HG03097 (cell line): ENCODE data around the gene ZNF189.

Experiments used
- ATAC-seq: cut with Tn5 transposase; IDR thresholded peaks from one replicate; pipeline ENCODE4 v1.9.1; 2021; ENCODE audit not compliant: unreplicated experiment, low FRiP score

The ZNF189 gene

DNA sequence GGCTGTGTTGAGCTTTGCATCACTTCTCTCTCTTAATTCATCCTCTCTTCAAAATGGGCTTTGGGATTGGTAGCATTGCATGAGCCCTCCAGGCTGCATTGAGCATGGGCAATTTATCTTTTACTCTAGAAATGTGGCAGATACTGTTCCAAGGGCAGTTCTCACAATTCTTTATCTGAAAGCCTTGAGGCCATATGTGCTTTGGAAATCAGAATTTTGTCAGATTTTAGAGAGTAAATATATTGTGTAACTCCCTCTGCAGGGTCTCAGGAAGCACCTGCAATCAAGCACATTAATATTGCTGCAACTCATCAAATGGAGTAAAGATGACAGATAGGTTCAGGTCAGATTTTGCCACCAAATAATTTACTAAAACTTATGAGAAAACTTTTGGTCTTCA lies 19.3 kb downstream of the ZNF189 start:
- no peak for ATAC-seq

DNA sequence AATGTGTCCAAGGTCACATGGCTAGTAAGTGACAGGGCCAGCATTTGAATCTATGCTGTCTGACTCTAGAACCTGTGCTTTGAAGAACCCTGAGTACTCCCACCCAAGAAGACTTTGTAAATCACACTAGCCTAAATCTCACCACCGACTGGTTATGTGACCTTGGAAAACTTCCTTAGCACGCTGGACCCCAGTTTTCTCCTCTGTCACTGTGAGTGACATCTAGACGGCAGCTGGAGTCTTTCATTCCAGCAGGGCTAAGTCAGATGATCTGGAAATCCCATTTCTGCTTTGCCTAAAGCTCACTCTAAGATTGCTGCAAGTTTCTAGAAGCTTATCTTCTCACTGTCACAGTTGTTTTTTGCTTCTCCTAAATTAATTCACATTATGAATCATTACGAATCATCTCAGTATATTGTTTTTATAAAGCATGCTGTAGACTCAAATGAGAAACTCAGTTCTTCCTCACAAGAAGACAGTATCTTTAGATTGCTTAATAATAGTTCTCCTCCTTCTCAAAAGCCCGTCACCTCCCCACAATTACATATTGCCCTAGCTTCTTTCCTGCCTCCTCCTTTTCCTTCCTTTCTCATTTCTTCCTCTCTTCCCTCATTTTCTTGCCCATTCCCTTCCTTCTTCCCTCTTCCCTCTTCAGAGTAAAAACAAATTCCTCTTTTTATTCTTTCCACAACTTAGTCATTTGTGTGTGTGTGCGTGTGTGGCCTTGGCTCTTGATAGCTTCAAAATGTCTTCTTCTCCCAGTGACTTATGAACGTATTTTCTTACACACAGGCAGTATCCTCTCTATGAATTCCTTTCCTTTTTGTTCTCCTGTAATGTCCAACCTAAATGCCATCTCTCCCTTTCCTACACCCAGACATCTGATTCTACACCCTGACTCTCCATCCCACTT lies 20.1 kb downstream of the ZNF189 start:
- no peak for ATAC-seq

DNA sequence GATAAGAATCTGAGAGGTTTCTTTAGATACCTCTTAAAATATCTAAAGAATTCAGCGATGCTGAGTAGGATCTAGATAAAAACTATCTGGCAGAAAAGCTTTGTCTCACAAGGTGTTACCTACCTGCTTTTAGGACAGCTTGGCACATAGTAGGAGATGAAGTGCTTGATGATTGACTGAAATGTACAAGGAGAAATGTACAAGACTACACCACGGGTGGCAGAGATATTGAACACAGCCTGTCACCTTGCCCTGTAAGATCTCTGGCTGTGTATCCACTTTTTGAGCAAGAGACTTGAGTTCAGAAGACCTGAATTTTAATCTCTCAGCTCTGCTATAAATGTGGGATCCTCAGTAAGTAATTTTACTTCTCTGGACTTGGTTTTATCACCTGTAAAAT lies 21.2 kb downstream of the ZNF189 start:
- no peak for ATAC-seq

GRCh38 chr9:101421653-101422065 lies 23.0 kb downstream of the ZNF189 start:
- ATAC-seq, result no peak

DNA sequence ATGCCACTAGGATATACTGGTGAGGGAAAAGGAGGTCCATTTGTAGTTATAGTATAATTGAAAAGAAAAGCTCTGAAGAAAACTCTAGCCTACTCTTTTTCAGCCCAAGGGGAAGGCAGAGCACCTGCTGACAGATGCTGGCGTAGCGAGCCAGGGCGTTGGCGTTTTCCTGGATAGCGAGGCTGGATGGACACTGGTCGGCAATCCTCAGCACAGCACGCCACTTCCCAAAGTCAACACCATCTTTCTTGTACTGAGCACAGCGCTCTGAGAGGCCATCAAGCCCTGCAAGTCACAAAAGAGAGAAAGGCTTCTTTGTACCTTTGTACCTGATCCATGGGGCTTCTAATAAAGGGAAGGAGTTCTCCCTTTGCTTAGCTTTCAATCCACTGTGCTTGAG lies 28.7 kb downstream of the ZNF189 start:
- no peak for ATAC-seq

- ATAC-seq, result no peak
Measured at GRCh38 chr9:101427957-101428655, 29.5 kb downstream of the ZNF189 start.

GRCh38 chr9:101428909-101429308 lies 30.3 kb downstream of the ZNF189 start:
- no peak for ATAC-seq

- ATAC-seq, result no peak
Measured at GRCh38 chr9:101429736-101430135, 31.1 kb downstream of the ZNF189 start.

GRCh38 chr9:101432171-101432570 lies 33.5 kb downstream of the ZNF189 start:
- ATAC-seq, result no peak

GRCh38 chr9:101432740-101433139 lies 34.1 kb downstream of the ZNF189 start:
- no peak for ATAC-seq

- no peak for ATAC-seq
Measured at GRCh38 chr9:101433229-101433628, 34.6 kb downstream of the ZNF189 start.

DNA sequence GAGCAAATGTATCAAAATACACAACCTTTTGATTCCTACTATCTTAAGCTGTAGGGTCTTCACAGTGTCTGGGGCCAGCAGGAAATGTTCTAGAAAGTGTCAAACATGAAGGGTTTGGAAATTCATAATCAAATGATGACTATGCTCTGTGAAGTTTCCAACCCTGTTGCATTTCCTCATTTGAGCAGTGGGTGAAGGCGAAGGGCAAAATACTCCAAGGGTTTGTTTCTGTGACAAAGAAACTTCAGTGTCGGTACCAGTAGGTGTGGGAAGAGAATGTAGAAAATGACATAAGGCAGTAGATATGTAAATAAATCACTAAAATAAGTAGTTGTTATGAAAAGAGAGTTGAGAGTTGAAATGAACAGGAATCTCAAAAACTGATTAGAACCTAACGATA lies 36.3 kb downstream of the ZNF189 start:
- no peak for ATAC-seq

GRCh38 chr9:101435601-101436079 lies 37.0 kb downstream of the ZNF189 start, which contains the start of gene ALDOB:
Gene ALDOB (minus strand): TSS chr9:101435774. CDS start chr9:101430887, 4,887 bp downstream.
- no peak for ATAC-seq

- no peak for ATAC-seq
Measured at GRCh38 chr9:101437806-101438232, 39.2 kb downstream of the ZNF189 start.

DNA sequence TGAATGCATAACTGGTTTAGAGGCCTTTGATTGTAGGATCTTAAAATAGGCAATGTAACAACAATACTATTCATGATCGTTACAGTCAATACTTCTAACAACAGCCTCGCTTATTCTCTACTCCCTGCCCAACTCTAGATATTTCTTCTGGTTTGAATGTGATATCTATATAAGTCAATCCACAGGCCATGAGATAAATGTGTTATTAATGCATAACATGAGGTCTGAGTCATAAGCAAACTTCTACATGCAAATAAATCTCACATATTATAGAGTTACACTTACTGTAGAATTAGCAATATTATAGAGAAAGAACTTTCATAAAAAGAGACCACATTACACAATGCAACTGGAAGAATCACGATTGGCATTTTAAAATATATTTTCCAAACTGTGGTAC lies 39.9 kb downstream of the ZNF189 start:
- ATAC-seq, result no peak

GRCh38 chr9:101440714-101441230 lies 42.1 kb downstream of the ZNF189 start:
- ATAC-seq, result no peak

DNA sequence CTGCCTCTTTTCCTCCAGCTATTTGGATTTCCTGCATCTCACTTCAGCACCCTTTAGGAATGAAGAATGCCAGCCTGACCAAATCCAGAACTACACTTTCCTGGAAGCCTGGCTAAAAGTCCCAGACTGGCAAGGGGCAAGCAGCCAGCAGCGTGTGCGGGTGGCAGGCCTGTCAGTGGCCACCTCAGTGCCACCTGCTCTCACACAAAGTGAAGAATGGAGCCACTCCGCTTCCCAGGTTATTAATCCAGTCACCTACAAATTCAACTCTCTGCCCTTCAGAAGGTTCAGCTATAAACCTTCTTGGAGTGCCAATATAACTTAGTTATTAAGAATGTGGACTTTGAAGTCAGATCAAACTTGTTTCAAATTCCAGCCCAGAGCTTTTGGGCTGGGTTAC lies 43.7 kb downstream of the ZNF189 start:
- no peak for ATAC-seq

DNA sequence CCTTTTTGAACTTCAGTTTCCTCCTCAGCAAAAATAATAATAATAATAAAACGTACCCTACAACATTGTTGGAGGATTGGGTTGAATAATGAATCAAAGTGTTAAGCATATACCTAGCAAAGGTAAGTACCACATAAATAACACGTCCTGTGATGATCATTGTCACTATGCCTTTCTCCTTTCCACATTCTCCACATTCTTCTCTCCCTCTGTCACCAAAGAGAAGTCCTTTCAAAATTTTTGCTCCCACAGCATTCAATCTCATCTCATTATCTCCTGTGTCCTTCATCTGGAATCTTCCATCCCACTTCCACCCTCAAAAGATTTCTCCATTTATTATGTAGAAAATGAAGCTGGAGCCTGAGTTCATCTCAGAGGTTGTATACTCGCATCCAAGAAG lies 44.1 kb downstream of the ZNF189 start:
- ATAC-seq, result no peak

GRCh38 chr9:101443364-101443771 lies 44.7 kb downstream of the ZNF189 start:
- no peak for ATAC-seq

DNA sequence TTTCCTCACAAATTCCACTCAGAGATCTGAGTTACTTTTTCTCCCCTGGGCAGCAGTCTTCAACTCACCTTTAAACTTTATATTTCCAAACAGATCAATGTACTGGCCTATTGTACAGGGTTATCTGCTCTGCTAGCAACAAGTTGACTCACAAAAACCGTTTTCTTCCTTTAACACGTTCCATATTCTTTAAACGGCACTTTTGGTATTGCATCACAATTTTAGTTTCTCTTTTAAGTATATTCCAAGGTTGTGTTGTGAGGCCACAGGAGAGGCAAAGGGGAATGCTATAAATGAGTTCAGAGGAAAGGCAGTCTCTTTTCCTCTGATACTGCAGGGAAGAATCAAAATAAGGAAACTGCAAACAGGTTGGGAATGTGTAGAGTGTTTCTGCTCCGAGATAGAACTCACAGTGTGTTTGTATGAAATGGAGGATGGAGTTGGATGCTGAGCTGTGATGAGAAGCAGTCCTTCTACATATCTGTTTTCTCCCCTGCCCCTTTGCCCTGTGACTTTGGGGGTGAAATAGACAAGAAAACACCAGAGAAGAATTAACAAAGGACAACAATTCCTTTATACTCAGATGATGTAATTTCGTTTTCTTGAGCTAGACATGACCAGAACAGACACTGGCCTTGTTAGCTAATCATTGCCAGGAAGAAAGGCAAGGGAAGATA lies 46.8 kb downstream of the ZNF189 start:
- no peak for ATAC-seq

DNA sequence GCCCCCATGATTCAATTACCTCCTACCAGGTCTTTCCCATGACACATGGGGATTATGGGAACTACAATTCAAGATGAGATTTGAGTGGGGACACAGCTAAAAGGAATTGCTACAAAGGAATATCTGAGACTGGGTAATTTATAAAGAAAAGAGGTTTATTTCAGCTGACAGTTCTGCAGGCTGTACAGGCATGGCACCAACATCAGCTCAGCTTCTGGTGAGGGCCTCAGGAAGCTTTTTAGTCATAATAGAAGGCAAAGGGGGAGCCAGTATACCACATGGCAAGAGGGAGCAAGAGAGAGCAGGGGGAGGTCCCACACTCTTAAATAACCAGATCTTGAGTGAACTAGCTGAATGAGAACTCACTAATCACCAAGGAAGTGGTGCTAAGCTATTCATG lies 48.1 kb downstream of the ZNF189 start:
- no peak for ATAC-seq
